ENCODE results near the gene WDR41.
A peak's percentile ranks its signal among the peaks of the same experiment; 100 is the strongest.

Gene WDR41

GRCh38 chr5:77448831-77449230, 43.3 kb downstream of the WDR41 start:
- DNase-seq (ENCODE audit: low spot score): no peak

- peak; percentile 24 for DNase-seq (ENCODE audit: low spot score)
Measured at GRCh38 chr5:77444356-77444755, 47.8 kb downstream of the WDR41 start.

GRCh38 chr5:77443670-77444069, 48.4 kb downstream of the WDR41 start:
- no peak for DNase-seq (ENCODE audit: low spot score)

- no peak for DNase-seq (ENCODE audit: low spot score)
Measured at GRCh38 chr5:77438071-77438470, 54.0 kb downstream of the WDR41 start.

DNA sequence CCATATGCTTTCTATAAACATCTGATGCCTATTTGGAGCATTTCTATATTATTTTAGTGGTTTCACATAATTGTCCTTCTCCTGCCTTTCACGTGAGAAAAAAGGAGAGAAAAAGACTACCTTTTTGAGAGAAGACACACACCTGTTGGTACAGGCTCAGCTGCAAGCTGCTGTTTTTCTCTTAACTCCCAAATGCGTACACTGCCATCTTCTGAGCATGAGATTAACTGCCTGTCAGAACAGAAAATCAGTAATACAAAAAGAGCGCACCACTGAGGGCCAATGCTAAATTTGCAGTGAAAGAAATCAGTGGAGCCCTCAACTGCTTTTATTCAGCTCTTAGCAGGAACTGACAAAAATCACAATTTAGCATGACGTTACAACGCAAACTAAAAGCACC, 54.9 kb downstream of the WDR41 start:
- no peak for DNase-seq (ENCODE audit: low spot score)

DNA sequence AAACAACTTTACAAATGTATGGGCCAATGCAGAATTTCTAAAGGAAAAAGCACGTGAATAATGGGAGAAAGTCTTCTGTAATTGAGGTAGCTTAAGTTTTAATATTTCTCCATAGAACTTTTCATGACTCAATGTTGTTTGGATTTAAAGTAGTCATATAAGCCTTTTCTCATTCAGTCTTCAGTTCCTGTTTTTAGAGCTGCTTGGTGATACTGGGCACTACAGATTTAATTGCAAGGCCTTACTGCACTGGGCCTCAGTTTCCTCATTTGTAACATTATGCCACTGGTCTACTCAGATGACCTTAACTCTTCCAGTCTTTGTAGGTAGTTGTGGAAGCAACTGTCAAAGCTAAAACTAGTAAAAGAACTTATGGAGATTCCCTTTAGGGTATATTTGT, 60.4 kb downstream of the WDR41 start:
- DNase-seq (ENCODE audit: low spot score): no peak

GRCh38 chr5:77431286-77431685, 60.8 kb downstream of the WDR41 start:
- DNase-seq (ENCODE audit: low spot score): no peak

GRCh38 chr5:77430726-77431125, 61.4 kb downstream of the WDR41 start:
- DNase-seq (ENCODE audit: low spot score): no peak

GRCh38 chr5:77428526-77428925, 63.6 kb downstream of the WDR41 start:
- no peak for DNase-seq (ENCODE audit: low spot score)

DNA sequence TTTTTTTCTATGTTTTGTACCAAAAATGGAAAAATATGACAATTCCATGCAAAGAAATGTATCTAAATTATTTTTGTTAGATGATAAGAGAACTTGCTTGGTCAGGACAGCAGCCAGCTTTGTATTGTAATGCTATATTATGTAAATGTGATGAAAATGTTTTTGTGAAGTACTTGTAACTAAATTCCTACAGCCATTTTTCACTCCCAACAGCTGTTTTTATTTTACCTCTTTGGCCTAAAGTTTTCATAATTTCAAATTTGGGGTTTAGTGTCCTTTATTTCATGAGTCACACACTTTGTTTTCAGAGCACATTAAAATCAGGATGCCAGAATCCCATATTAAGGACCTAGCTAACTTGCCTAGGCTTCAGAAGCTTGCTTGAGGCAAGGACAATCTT, 64.1 kb downstream of the WDR41 start:
- peak; percentile 33 for DNase-seq (ENCODE audit: low spot score)

- DNase-seq (ENCODE audit: low spot score): peak; percentile 44
Measured at GRCh38 chr5:77426670-77427069, 65.4 kb downstream of the WDR41 start.

GRCh38 chr5:77425998-77426659, 66.0 kb downstream of the WDR41 start:
- no peak for DNase-seq (ENCODE audit: low spot score)

- DNase-seq (ENCODE audit: low spot score): no peak
Measured at GRCh38 chr5:77425420-77425819, 66.7 kb downstream of the WDR41 start.

DNA sequence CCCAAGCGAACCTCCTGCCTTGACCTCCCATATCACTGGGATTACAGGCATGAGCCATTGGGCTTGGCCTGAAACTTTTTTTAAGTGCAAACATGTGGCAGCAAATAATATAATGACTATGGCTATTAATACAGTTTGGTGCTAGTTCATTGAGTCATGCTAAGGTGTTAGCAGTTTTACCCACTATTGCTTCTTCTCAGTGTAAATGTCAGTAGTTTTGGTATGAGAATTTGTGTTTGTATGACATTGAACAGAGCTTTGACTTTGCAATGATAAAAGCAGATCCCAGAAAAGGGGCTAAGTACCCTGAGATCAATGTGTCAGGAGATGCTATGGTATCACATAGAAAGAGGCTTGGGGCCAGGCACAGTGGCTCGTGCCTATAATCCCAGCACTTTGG, 67.2 kb downstream of the WDR41 start:
- no peak for DNase-seq (ENCODE audit: low spot score)

DNA sequence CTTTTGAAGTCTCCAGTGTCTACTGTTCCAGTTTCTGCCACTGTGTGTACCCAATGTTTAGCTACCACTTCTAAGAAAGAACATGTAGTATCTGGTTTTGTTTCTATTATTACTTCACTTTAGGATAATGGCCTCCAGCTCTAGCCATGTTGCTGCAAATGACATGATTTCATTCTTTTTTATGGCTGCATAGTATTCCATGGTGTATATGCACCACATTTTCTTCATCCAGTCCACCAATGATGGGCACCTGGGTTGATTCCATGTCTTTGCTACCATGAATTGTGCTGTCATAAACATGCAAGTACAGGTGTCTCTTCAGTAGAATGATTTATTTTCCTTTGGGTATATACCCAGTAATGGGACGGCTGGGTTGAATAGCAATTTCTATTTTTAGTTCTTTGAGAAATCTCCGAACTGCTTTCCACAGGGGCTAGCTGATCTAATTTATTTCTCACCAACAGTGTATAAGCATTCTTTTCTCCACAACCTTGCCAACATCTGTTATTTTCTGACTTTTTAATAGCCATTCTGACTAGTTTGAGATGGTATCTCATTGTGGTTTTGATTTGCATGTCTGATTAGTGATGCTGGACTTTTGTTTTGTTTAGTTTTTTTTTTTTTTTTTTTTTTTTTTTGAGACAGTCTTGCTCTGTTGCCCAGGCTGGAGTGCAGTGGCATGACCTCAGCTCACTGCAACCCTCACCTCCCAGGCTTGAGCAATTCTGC, 68.9 kb downstream of the WDR41 start:
- DNase-seq (ENCODE audit: low spot score): no peak

DNA sequence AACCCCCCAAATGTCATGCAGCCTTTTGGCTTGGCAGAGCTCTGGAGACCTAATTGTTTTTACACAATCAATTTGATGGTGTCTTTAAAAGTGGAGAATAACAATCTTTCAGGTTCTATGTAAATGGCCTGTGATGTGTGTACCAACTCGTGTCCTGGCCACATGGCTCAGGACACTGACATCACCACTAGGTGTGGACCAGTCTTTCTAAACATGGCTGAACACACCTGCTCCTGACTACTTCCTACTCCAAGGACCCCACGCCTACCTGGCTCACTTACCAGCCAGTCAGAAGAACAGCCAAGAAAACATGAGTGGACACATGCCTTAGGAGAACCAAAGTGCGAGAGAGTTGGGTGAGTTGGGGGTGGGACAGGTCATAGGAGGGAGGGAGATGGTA, 71.2 kb downstream of the WDR41 start:
- no peak for DNase-seq (ENCODE audit: low spot score)

DNA sequence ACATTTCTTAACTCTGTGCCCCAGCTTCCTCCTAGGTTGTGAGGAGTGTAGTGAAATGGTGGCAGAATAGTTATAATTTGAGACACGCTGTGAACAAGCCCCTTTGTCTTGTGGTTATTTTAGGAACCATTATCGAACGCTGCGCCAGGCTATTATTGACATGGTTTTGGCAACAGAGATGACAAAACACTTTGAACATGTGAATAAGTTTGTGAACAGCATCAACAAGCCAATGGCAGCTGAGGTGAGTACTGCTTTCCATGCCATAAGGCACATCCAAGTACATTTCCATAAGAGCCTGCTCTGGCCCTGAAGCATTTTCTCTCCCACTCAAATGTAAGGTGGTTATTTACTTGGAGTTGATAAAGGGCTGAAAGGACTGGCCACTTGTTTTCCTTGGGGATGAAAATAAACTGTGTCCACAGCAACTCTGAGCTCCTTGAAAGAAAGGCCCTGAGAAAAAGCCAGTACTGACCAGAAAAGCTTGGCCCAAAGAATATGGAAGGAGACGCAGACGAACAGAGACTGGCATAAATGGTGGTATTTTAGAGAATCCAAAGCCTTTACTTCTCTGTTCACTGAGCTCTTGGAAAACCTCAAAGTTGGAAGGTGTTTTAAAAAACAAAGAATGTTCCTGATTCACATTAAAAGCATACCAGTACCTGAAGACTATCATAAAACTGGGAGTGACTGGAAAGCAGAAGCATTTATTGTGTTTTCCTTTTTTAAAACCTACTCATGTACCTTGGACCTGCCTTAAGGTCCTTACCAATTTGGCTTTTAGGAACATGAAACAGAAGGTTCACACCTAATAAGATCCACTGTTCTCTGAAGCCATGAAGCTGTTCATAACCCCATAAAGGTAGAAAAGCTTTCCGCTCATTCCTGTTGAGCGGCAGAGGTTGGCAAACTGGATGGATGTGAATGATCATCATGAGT, 72.2 kb downstream of the WDR41 start:
- DNase-seq (ENCODE audit: low spot score): no peak

GRCh38 chr5:77418601-77419581, 73.2 kb downstream of the WDR41 start:
- DNase-seq (ENCODE audit: low spot score): no peak

DNA sequence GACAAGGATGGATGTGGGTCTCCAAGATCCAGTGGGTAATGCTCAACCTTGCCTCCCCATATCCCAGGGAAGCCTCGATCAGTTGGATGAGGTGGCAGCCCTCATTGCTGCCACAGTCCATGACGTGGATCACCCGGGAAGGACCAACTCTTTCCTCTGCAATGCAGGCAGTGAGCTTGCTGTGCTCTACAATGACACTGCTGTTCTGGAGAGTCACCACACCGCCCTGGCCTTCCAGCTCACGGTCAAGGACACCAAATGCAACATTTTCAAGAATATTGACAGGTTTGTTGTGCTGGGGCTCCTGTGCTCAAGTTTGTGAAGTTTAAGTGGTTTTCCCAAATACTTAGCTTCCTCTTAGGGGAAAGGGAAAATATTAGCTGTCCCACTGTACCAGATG, 74.0 kb downstream of the WDR41 start:
- no peak for DNase-seq (ENCODE audit: low spot score)

- no peak for DNase-seq (ENCODE audit: low spot score)
Measured at GRCh38 chr5:77413049-77413448, 79.1 kb downstream of the WDR41 start.

- no peak for DNase-seq (ENCODE audit: low spot score)
Measured at GRCh38 chr5:77409870-77410621, 82.1 kb downstream of the WDR41 start.
